HepG2 (cell line): Measurements from ENCODE around the gene GRHL3. TPM values are rescaled to one million over a fixed set of nuclear protein-coding genes. Genes with fewer than 3 reads are reported as not detected.

ENCODE experiments used
- ATAC-seq: fragments of 200-7000 bp; cut with Tn5 transposase; 3 replicates; pipeline ENCODE4 v1.9.1; 2020; ENCODE audit warnings: mild to moderate bottlenecking, moderate library complexity
- BruUV-seq: library from RNA; stranded (reverse); fragments of 400-500 nt; replicated peaks from 2 replicates; lab custom pipeline; 2021; lab: Mats Ljungman, UMichigan
- CTCF ChIA-PET: fragments of 300-600 bp; formaldehyde crosslinking; extraction: SDS; loops from one replicate; lab custom pipeline; 2021; ENCODE audit warnings: low total read pairs, inconsistent platforms, low intra/inter-chr PET ratio; lab: Yijun Ruan, JAX
- POLR2A ChIA-PET: fragments of 350-600 bp; sonication (Branson Sonifier 250); formaldehyde crosslinking; loops from one replicate; lab custom pipeline; 2020; ENCODE audit warnings: antibody characterized with exemption, inconsistent platforms; lab: Yijun Ruan, JAX
- DNase-seq: peaks from one replicate; pipeline ENCODE4 v3.0.0-alpha.2; 2015; ENCODE audit warnings: low spot score
- FAIRE-seq: peaks from 3 replicates; lab custom pipeline; 2011; peaks lifted over from hg19 to GRCh38; lab: Jason Lieb, UNC
- H2AFZ ChIP-seq: one replicate; pipeline ENCODE4 v1.6.1; 2011; ENCODE audit warnings: low read length, inconsistent platforms
- H3K27ac ChIP-seq: fragments of 300-600 bp; 3 replicates; pipeline ENCODE4 v1.8.0; 2011; ENCODE audit warnings: mixed run types, mild to moderate bottlenecking, mixed read lengths, low read length, inconsistent platforms; ENCODE audit not compliant: insufficient read depth; ENCODE audit errors: extremely low read length
- H3K27me3 ChIP-seq, 2 experiments: fragments of 200-600 bp in 1 of 2; 2 replicates in 1 of 2; 3 replicates in 1 of 2; pipeline versions ENCODE4 v1.6.0 to v1.8.0; 2011; ENCODE audit warnings: low read length in 2 of 2, mild to moderate bottlenecking in 2 of 2, moderate library complexity in 2 of 2, inconsistent platforms in 1 of 2; ENCODE audit not compliant: insufficient read depth in 2 of 2, control insufficient read depth in 1 of 2
- H3K36me3 ChIP-seq, 2 experiments: fragments of 200-600 bp in 1 of 2; replicated peaks in 1 of 2; 2 replicates in 1 of 2; 3 replicates in 1 of 2; pipeline versions ENCODE4 v1.5.1 to v1.8.0; 2011; ENCODE audit warnings: low read length in 2 of 2, inconsistent platforms in 1 of 2; ENCODE audit not compliant: insufficient read depth in 2 of 2, control insufficient read depth in 1 of 2
- H3K4me1 ChIP-seq: 2 replicates; pipeline ENCODE4 v1.5.1; 2012; ENCODE audit warnings: low read length, inconsistent platforms; ENCODE audit not compliant: insufficient read depth
- H3K4me2 ChIP-seq: 2 replicates; pipeline ENCODE4 v1.6.0; 2011; ENCODE audit warnings: low read depth, low read length, inconsistent platforms
- H3K4me3 ChIP-seq, 3 experiments: fragments of 200-600 bp in 1 of 3; sonication (generic), shearing (Covaris generic) in 1 of 3; replicated peaks in 1 of 3; 2 replicates each; pipeline ENCODE4 v1.5.1; 2011 to 2016; ENCODE audit warnings: low read length in 3 of 3, inconsistent platforms in 2 of 3, low read depth in 2 of 3, mild to moderate bottlenecking in 2 of 3, control low read depth in 1 of 3, mixed read lengths in 1 of 3; ENCODE audit not compliant: insufficient read depth in 1 of 3
- H3K79me2 ChIP-seq: one replicate; pipeline ENCODE4 v1.6.1; 2011; ENCODE audit warnings: low read length, inconsistent platforms; ENCODE audit not compliant: insufficient read depth
- H3K9ac ChIP-seq: 2 replicates; pipeline ENCODE4 v1.6.0; 2011; ENCODE audit warnings: mild to moderate bottlenecking, low read depth, low read length, inconsistent platforms; ENCODE audit not compliant: insufficient read depth
- H3K9me3 ChIP-seq: 2 replicates; pipeline ENCODE4 v1.5.1; 2012; ENCODE audit warnings: mild to moderate bottlenecking, low read length
- H4K20me1 ChIP-seq: 2 replicates; pipeline ENCODE4 v1.6.0; 2011; ENCODE audit warnings: inconsistent platforms, mild to moderate bottlenecking, low read length, moderate library complexity; ENCODE audit not compliant: insufficient read depth
- NCOA1 ChIP-seq: sonication (generic); formaldehyde crosslinking; IDR thresholded peaks from 2 replicates; pipeline ENCODE4 v1.9.0; 2021; ENCODE audit warnings: missing genetic modification reagents
- NCOA5 ChIP-seq: sonication (generic); formaldehyde crosslinking; IDR thresholded peaks from 2 replicates; pipeline ENCODE4 v1.4.0; 2020; ENCODE audit warnings: missing genetic modification reagents
- SMAD9 ChIP-seq: sonication (generic); formaldehyde crosslinking; IDR thresholded peaks from 2 replicates; pipeline ENCODE4 v1.5.1; 2020; ENCODE audit warnings: mild to moderate bottlenecking, missing genetic modification reagents
- ZNF607 ChIP-seq: sonication (generic); formaldehyde crosslinking; IDR thresholded peaks from 2 replicates; pipeline ENCODE4 v1.5.1; 2020; ENCODE audit warnings: missing genetic modification reagents, mild to moderate bottlenecking, borderline replicate concordance
- WGBS: methylation state at CpG from one replicate; pipeline ENCODE4 v1.1.6; 2017; ENCODE audit warnings: low lambda C conversion rate; 5-methylcytosine and 5-hydroxymethylcytosine counted together
- in situ Hi-C: cut with HindIII; loops from 2 replicates; pipeline ENCODE4 v1.10.0; 2017; ENCODE audit warnings: low pct_unique_long_range_greater_than_20kb; ENCODE audit not compliant: extremely low pct_ligation_motif_present
- intact Hi-C: fragments of 100-400 bp; cut with micrococcal nuclease; formaldehyde crosslinking; loops from one replicate; pipeline ENCODE4 v1.10.0; 2022; ENCODE audit not compliant: unreplicated experiment
- polyA plus RNA-seq, 8 experiments: library from polyadenylated mRNA; depleted of rRNA in 3 of 8; stranded (reverse) in 7 of 8; unstranded in 1 of 8; fragments of >200 nt; fragmentation: Illumina TruSeq in 4 of 8; extraction: Trizol in 4 of 8; gene quantifications; 2 replicates each; pipeline versions ENCODE4 v1.2.1 to v1.2.3, GENCODE V29; 2011 to 2016; ENCODE audit warnings: low read depth in 4 of 8, missing spikeins in 1 of 8, mixed read lengths in 1 of 8; ENCODE audit not compliant: insufficient read depth in 1 of 8
- total RNA-seq, 5 experiments: library from RNA; depleted of rRNA; stranded (reverse); fragments of >200 nt; fragmentation: Illumina TruSeq; extraction: Trizol; gene quantifications; 2 replicates each; pipeline ENCODE4 v1.2.3, GENCODE V29; 2016; ENCODE audit warnings: low read depth in 1 of 5
- TF ChIP-seq, protein P1 (sequence below): sonication (generic); formaldehyde crosslinking; IDR thresholded peaks from 2 replicates; pipeline ENCODE4 v1.4.0; 2020; ENCODE audit warnings: missing genetic modification reagents
- TF ChIP-seq, protein P2 (sequence below): IDR thresholded peaks from 2 replicates; pipeline ENCODE4 v1.6.1; 2016; ENCODE audit warnings: low read depth, missing genetic modification reagents, missing compliant biosample characterization
- TF ChIP-seq, protein P3 (sequence below): IDR thresholded peaks from 2 replicates; pipeline ENCODE4 v1.6.1; 2016; ENCODE audit warnings: missing compliant biosample characterization, missing genetic modification reagents, borderline replicate concordance

Gene GRHL3
- total and polyA plus RNA-seq, 2 of the 13 experiments (the other 11 are each of a cell fraction or from before 2014, with no cell fraction given): not detected

DNA sequence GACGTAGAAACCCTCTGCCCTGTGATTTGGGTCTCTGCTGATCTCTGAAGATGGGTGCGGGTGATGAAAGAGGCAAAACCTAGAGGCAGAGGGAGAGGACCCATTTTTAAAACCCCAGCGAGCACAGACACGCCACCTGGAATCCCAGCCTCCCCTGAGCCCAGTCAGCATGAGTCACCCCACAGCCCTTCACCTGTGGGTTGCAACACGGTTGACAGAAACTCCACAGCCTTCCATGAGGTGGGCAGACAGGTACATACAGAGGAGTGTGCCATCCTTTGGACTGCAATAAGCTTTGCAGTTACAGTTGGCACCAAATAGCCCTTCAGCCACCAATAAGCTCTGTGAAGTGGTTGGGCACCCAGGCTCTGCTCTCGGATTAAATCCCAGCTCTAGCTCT is 2.1 kb upstream of the GRHL3 start:
- no peak for FAIRE-seq
- Histone ChIP-seq H3K27ac (no peak overlapping the region), H3K4me2 (no peak overlapping the region), H3K79me2 (no peaks in the 10 kb centered on the region), H3K27me3 (peaks cover 4 to 21% of the 10 kb centered on the region in 2 experiments; a peak in 2 of 5 replicates), H2AFZ (no peak overlapping the region), H3K9me3 (no peaks in the 10 kb centered on the region), H3K4me1 (peaks cover 11% of the 10 kb centered on the region), H4K20me1 (no peaks in the 10 kb centered on the region), H3K9ac (no peak overlapping the region), H3K36me3 (no peaks in the 10 kb centered on the region), H3K4me3 (no peak overlapping the region)
- no TSS peak for BruUV-seq
- TF ChIP-seq, protein P1, sequence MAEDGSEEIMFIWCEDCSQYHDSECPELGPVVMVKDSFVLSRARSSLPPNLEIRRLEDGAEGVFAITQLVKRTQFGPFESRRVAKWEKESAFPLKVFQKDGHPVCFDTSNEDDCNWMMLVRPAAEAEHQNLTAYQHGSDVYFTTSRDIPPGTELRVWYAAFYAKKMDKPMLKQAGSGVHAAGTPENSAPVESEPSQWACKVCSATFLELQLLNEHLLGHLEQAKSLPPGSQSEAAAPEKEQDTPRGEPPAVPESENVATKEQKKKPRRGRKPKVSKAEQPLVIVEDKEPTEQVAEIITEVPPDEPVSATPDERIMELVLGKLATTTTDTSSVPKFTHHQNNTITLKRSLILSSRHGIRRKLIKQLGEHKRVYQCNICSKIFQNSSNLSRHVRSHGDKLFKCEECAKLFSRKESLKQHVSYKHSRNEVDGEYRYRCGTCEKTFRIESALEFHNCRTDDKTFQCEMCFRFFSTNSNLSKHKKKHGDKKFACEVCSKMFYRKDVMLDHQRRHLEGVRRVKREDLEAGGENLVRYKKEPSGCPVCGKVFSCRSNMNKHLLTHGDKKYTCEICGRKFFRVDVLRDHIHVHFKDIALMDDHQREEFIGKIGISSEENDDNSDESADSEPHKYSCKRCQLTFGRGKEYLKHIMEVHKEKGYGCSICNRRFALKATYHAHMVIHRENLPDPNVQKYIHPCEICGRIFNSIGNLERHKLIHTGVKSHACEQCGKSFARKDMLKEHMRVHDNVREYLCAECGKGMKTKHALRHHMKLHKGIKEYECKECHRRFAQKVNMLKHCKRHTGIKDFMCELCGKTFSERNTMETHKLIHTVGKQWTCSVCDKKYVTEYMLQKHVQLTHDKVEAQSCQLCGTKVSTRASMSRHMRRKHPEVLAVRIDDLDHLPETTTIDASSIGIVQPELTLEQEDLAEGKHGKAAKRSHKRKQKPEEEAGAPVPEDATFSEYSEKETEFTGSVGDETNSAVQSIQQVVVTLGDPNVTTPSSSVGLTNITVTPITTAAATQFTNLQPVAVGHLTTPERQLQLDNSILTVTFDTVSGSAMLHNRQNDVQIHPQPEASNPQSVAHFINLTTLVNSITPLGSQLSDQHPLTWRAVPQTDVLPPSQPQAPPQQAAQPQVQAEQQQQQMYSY: no peak
- TF ChIP-seq, protein P2, sequence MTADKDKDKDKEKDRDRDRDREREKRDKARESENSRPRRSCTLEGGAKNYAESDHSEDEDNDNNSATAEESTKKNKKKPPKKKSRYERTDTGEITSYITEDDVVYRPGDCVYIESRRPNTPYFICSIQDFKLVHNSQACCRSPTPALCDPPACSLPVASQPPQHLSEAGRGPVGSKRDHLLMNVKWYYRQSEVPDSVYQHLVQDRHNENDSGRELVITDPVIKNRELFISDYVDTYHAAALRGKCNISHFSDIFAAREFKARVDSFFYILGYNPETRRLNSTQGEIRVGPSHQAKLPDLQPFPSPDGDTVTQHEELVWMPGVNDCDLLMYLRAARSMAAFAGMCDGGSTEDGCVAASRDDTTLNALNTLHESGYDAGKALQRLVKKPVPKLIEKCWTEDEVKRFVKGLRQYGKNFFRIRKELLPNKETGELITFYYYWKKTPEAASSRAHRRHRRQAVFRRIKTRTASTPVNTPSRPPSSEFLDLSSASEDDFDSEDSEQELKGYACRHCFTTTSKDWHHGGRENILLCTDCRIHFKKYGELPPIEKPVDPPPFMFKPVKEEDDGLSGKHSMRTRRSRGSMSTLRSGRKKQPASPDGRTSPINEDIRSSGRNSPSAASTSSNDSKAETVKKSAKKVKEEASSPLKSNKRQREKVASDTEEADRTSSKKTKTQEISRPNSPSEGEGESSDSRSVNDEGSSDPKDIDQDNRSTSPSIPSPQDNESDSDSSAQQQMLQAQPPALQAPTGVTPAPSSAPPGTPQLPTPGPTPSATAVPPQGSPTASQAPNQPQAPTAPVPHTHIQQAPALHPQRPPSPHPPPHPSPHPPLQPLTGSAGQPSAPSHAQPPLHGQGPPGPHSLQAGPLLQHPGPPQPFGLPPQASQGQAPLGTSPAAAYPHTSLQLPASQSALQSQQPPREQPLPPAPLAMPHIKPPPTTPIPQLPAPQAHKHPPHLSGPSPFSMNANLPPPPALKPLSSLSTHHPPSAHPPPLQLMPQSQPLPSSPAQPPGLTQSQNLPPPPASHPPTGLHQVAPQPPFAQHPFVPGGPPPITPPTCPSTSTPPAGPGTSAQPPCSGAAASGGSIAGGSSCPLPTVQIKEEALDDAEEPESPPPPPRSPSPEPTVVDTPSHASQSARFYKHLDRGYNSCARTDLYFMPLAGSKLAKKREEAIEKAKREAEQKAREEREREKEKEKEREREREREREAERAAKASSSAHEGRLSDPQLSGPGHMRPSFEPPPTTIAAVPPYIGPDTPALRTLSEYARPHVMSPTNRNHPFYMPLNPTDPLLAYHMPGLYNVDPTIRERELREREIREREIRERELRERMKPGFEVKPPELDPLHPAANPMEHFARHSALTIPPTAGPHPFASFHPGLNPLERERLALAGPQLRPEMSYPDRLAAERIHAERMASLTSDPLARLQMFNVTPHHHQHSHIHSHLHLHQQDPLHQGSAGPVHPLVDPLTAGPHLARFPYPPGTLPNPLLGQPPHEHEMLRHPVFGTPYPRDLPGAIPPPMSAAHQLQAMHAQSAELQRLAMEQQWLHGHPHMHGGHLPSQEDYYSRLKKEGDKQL: no peak
- TF ChIP-seq SMAD9 (no peak), NCOA5 (CRISPR knock-in tag) (no peak), NCOA1 (no peak), ZNF607 (no peak)
- TF ChIP-seq, protein P3, sequence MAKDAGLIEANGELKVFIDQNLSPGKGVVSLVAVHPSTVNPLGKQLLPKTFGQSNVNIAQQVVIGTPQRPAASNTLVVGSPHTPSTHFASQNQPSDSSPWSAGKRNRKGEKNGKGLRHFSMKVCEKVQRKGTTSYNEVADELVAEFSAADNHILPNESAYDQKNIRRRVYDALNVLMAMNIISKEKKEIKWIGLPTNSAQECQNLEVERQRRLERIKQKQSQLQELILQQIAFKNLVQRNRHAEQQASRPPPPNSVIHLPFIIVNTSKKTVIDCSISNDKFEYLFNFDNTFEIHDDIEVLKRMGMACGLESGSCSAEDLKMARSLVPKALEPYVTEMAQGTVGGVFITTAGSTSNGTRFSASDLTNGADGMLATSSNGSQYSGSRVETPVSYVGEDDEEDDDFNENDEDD (CRISPR knock-in tag): no peak
- no peak for DNase-seq
- no peak for ATAC-seq
- 25% methylated on average over 5 of the region's 6 CpGs for WGBS
- CTCF ChIA-PET: no interaction called here
- intact Hi-C loops (no loop called here), in situ Hi-C loops (no loop called here)
- POLR2A ChIA-PET: no interaction called here
